CD4-positive, alpha-beta T cell treated with Interleukin-4 for 1 hour (primary cell): ENCODE results near the gene PEX5L.

Experiments used
- DNase-seq, 2 donors: peaks; one replicate each; pipeline ENCODE4 v3.0.0-alpha.2; 2020 to 2022

Gene PEX5L

DNA sequence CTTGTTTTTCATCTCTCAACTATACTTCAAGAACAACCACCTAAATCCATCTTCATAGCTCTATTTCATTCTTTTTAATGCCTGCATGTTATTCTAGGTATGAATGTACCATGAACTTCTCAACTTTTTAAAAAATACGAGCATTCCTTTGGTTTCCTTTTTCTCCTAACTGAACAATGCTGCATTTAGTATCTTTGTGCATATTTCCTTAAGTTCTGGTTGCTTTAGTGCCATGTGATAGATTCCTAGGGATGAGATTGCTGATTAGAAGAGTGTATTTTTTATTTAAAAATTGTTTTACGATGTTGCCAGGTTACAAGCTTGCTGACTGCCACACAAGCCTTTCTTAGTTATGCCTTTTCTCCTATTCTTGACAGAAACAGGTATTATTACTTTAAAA lies 34.7 kb downstream of the PEX5L start:
- no peak for DNase-seq

DNA sequence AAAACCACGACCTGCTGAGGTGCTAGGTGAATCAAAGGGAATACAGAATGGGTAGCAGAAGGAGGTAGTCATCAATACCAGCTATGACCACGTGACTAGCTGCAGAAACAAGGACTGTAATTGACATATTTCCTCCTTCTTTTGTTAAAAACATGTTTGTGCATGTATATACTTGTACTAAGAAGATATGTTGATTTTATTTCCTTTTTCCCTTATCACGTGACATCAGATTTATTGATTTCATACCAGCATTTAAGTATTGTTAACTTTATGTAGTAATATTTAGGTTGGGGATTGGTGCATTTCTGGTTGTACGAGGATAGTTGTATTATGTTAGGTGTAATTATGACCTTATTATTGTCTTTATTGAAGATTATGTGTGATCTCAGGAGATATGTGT lies 36.2 kb downstream of the PEX5L start:
- no peak for DNase-seq

- DNase-seq: no peak
These were observed 41.3 kb downstream of the PEX5L start for GRCh38 chr3:179995406-179995805.

DNA sequence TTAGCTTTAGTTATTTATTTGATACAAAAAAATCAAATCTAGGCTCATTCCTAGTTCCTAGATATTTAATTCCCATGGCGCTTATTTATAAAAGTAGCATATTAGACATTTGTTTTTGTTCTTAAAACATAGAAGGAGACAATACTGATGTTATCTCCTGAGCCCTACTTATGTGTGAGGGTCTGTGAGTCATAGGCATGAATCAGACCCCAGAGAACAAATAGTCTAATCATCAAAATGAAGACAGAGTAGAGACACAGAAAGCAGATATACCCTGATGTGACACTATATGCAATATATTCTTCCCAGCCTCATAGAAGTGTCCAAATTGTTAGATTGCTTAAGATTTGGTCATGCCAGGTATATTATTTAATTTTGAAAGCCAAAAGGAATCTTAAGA lies 44.9 kb downstream of the PEX5L start:
- no peak for DNase-seq

DNA sequence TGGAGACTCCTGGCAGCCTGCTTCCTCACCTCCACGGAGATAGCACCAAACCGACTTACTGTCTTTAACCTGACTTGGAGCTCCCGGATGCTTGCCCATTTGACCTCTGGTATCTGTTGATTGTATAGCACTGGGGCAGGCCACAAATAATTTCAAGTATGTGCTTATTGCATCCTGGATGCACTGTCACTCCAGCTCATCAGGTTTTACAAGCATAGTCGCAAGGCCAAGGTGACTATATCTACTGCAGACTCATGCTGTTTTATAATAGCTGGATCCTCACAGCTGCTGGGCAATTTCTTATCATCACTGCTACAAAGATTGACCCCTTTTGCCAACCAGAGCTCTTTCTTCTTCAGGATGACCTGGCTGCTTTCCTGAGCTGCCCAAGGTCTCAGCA lies 45.6 kb downstream of the PEX5L start:
- no peak for DNase-seq

DNA sequence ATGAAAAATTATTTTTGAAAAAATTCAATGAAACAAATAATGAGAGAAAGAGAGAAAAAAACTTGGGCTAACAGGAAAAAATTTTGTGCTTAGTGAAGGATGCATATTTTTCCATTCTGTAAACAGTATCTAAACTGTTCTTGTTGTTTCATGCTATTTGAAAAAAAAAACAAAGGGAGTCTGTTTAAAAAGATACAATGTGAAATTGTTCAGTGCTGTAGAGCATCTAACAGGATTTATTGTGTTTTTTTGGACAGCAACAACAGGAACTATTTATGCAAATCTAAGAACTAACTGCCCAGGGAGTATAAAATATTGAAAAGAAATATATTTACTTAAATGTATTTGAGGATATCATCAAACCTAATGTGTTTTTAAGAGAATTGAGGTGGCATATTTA lies 55.1 kb downstream of the PEX5L start:
- DNase-seq: no peak

DNA sequence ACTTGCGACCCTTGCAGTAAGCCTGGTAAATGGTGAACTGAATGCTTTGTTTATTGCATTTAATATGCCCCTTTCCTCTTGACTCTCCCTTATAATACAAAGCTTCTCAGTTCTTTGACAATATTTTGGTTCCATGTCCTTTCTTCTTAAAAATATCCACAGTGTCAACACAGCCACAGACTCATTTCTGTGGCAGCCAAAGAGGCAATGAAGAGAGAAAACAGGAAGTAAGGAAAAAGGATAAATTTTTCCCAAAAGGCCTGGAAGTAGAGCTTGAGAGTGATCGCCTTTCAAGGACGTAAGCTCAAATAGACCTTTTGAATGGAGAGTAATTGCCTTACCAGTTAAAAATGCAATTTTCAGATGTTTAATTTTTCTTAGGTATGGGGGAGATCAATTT lies 59.4 kb downstream of the PEX5L start:
- no peak for DNase-seq

- no peak for DNase-seq
These were observed 62.8 kb downstream of the PEX5L start for GRCh38 chr3:179973931-179974361.

GRCh38 chr3:179972881-179973423 lies 63.8 kb downstream of the PEX5L start:
- DNase-seq: no peak

- no peak for DNase-seq
These were observed 65.5 kb downstream of the PEX5L start for GRCh38 chr3:179971280-179971679.

DNA sequence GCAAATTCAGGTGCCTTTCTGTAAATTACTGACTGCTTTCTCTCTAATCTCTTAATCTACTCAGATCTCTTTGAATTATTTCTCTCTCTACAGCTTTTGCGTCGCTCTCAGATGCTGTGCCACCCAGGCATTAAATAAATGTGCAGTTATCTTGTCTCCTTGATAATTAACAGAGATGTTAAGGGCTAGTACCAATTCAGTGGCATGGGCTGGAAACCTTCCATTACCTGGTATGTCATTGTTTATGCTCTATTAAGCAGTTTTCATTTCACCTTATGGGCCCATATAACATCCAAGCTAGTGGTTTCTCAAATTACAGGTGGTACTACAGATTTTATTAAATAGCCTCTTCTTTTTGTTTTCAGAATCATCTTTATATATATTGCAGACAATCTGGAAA lies 66.0 kb downstream of the PEX5L start:
- DNase-seq: no peak

DNA sequence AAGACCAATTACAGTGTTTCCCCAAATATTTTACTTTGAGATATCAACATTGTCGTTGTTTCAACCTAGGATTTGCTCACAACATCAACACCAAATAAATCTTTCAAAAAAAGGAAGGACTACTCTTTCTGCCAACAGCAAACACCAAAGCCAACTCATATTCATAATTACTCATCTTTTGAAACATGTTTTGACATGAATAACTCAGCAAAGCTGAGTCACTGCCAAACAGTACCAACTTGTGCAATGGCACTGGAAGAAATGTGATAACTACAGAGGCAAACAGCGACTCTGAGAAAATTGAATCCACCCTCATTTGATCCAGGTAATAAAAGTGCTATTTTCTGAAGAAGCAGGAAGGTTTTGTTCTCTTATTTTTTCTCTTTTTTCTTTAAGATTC lies 67.2 kb downstream of the PEX5L start:
- no peak for DNase-seq

DNA sequence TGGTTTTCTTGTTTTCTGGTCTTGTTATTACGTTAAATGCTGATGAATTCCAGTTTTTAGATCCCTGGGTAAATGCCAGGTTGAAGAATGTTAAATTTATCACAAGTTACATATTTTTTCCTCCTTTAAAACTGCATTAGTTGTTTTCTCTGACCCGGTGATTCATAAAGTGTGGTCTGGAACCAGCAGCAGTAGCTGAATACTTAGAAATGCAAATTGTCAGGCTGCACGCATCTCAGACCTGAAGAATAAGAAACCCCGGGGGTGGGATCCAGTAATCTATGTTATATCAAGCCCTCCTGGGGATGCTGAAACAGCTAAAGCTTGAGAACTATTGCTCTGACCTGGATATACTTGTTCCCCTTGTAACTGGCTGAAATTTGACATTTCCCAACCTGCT lies 69.1 kb downstream of the PEX5L start:
- no peak for DNase-seq

DNA sequence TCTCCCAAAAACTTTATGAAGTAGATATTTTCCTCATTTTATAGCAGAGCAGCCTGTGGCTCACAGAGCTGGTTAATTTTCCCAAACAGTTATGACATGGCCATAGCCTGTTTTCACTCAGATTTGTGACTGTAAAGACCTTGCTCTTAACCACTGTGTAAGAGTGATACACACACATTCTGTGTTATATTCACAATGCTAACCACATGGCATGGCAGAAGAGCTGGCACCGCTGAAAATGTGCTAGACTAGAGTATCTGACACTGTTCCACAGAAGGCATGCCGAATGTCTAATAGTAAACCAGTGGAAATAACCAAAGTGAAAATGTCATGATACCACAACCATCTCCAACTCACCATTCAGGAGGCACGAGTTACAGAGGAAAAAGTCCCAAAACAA lies 71.8 kb downstream of the PEX5L start:
- DNase-seq: no peak

DNA sequence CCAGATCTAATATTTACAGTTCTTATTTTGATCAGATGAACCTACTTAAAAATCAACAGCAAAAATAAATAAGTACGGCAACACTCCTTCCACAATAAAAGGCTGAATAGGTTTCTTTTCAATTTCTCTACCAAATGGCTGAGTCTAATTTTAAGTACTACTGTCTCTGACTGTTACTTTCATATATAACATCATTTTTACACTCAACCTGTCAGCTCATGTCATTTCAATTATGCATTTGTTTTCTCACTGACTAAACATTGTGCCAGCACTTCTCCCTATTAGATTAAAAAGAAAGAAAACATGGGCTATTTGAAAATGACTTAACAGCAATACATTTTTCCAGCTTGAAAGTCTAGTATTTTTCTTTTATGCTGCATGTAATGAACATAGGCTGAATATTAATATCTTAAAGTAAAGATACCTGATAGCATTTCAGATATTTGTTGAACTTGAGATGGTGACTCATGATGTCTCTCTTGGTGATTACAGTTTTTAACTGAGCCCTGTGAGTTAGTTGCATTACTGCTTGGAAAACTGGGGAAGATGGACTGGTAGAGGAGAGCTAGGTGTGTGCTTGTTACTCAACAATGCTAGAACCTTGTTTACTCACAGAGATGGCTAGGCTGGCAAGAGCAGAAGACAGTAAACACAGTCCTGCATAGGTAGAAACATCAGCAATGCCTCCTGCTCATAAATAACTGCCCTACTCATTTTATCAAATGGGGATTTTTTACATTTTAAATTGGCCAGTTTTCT lies 73.9 kb downstream of the PEX5L start:
- no peak for DNase-seq

DNA sequence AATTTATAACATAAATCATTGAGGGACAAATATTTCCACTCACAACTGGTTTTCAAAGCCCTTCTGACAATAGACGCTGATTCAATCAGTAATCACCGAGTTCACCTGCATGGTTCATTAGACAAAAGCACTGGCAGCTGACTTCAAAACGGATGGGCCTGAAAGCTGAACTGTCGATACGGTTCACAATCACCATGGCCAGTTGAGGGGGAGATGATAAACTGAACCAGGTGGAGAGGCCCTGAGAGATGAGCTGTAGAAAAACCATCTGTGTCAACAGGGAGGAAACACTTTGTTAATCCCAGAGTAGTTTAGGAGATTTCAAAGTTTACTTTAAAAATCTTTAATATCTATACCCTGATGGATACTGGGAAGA lies 75.0 kb downstream of the PEX5L start:
- DNase-seq: no peak

DNA sequence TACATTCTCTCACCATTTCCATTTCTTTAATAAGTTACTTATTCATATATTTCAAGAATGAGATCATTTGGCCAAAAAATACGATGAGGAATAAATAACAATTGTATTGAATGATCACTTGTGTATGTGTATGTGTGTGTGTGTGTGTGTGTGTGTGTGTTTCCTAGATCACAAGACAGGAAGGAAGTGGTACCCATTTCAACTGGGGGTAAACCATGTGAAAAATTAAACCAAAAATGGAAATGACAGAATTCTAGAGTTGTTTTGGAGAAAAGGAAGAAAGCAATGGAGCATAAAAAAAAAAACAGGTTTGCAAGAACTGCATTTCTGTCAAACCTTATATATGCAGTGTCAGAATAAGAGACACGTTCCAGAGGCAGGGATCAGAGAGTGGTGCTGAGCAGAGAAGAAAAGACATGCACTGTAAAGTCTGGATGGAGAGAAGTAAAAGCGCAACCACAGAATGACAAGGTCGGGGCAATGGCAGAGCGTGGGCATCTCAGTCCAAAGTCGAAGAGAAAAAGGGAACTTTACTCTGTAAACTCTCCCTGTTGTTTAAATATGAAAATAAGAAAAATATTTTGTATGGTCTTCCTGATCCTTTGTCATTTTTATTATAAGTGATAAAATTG lies 75.5 kb downstream of the PEX5L start:
- DNase-seq: no peak

DNA sequence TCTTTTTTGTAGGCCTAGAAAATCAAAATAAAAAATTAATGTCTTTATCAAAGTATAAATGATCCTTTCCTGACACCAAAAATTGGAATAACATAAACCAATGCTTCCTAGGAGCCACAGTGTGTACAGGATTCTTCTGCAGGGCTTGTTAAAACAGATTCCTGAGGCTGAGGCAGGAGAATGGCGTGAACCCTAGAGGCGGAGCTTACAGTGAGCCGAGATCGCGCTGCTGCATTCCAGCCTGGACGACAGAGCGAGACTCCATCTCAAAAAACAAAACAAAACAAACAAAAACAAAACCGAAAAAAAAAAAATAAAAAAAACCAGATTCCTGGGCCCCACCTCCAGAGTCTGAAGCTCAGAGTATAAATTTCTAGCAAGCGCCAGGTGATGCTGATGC lies 78.0 kb downstream of the PEX5L start:
- DNase-seq: no peak

GRCh38 chr3:179958143-179958542 lies 78.6 kb downstream of the PEX5L start:
- DNase-seq: no peak

- DNase-seq: no peak
These were observed 79.4 kb downstream of the PEX5L start for GRCh38 chr3:179957264-179957845.

GRCh38 chr3:179956416-179956830 lies 80.3 kb downstream of the PEX5L start:
- DNase-seq: peak in 1 of 2 donors; percentile 20

DNA sequence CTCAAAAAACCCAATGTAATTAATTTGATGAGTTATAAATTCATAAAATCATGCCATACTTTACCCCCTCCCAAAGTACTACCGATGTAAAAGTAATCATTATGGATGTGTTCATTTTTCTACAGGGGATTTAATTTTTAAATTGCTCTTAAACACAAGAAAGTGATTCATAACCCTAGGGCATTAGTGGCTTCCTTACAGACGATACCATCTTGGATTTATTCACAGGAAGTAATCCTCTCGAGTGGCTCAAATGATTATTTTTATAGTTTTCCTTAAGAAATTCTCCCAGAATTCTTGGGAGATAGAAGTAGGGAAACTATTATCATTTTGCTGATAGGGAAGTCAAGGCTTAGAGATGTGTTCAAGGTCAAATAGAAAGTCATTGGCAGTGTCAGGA lies 80.9 kb downstream of the PEX5L start:
- no peak for DNase-seq

- DNase-seq: no peak
These were observed 81.5 kb downstream of the PEX5L start for GRCh38 chr3:179955286-179955685.
